ENCODE data around the gene AKAP8L. TPM values are rescaled to one million over a fixed set of nuclear protein-coding genes. Genes with fewer than 3 reads are reported as not detected.

Gene AKAP8L
- total and polyA plus RNA-seq, 10 of the 15 experiments (the other 5 are each of a cell fraction or from before 2014, with no cell fraction given) = 0.66 to 64.3 (median 40.0) TPM

GRCh38 chr19:15428956-15429824 lies 10.4 kb upstream of the AKAP8L start:
- no peak overlapping the region for H3K9ac ChIP-seq (ENCODE audit: control insufficient read depth, insufficient read depth, low read length)
- no peaks in the 10 kb centered on the region for H3K27me3 ChIP-seq (replicated peaks in 1 of 2; ENCODE audit: control insufficient read depth in 2 of 2, insufficient read depth in 2 of 2, low read length in 1 of 2)
- no peak overlapping the region for H2AFZ ChIP-seq (ENCODE audit: control insufficient read depth, low read depth, low read length)
- FAIRE-seq = no peak
- H3K79me2 ChIP-seq (ENCODE audit: control insufficient read depth, insufficient read depth, low read length) = peaks cover 32% of the 10 kb centered on the region
- no peak overlapping the region for H3K4me2 ChIP-seq (ENCODE audit: control insufficient read depth, insufficient read depth)
- no peak overlapping the region for H3K4me3 ChIP-seq
- POLR2A ChIA-PET = interaction anchor here (0.5 to 0.6 kb wide), 2 partner anchors 42 to 104 kb away, joined by 3 to 10 read pairs; no protein-coding TSS in a partner anchor
- CTCF ChIA-PET = interaction anchor here (2.0 kb wide), 1 partner anchor 9 kb away, joined by 7 read pairs; no protein-coding TSS in a partner anchor
- peaks cover 9 to 33% of the 10 kb centered on the region in 2 experiments for H3K36me3 ChIP-seq (ENCODE audit: control insufficient read depth in 2 of 2, insufficient read depth in 2 of 2, low read length in 1 of 2)
- 83% methylated on average over 17 of the region's 22 CpGs for WGBS (ENCODE audit: insufficient coverage, insufficient replicate concordance, low lambda C conversion rate, missing lambda C conversion rate)
- H3K9me3 ChIP-seq (replicated peaks; ENCODE audit: control insufficient read depth, insufficient read depth, low read length) = no peaks in the 10 kb centered on the region; the same call in 2 of the 3 replicates
- SMC1A ChIA-PET (ENCODE audit: uncharacterized antibody, unreplicated experiment) = interaction anchor here (1.0 to 1.6 kb wide), 2 partner anchors 10 kb away, joined by 4 read pairs; partner anchors contain the start of gene AKAP8L
- RAD21 ChIA-PET (ENCODE audit: unreplicated experiment) = interaction anchor here (1.3 kb wide), 1 partner anchor 10 kb away, joined by 3 read pairs; no protein-coding TSS in a partner anchor
- H3K4me1 ChIP-seq (ENCODE audit: control insufficient read depth, insufficient read depth, low read length) = peaks cover 10% of the 10 kb centered on the region
- intact Hi-C loops (cut with micrococcal nuclease; ENCODE audit: unreplicated experiment) (no loop called here), in situ Hi-C loops (cut with MboI) (loop anchor here (5.0 kb wide), 1 partner anchor 128 kb away; no protein-coding TSS in a partner anchor)
- no TSS peak for BruUV-seq (replicated peaks)
- H4K20me1 ChIP-seq (ENCODE audit: control insufficient read depth, insufficient read depth) = no peaks in the 10 kb centered on the region
- no peak for DNase-seq (ENCODE audit: low read depth, low spot score)
- no peak for ATAC-seq
- no peak overlapping the region for H3K27ac ChIP-seq (ENCODE audit: control insufficient read depth, insufficient read depth)
- no peak for TF ChIP-seq ZNF592 (IDR thresholded peaks at IDR 0.05)
- TF ChIP-seq MAX (IDR thresholded peaks at IDR 0.05; ENCODE audit: low read depth, low read length) = no peak
- TF ChIP-seq KLF5 (IDR thresholded peaks at IDR 0.05; ENCODE audit: partially characterized antibody) = no peak
- no peak for TF ChIP-seq RB1 (IDR thresholded peaks at IDR 0.05; ENCODE audit: borderline replicate concordance)
- TF ChIP-seq NBN (IDR thresholded peaks at IDR 0.05) = no peak
- no peak for TF ChIP-seq CBX3 (IDR thresholded peaks at IDR 0.05; ENCODE audit: borderline replicate concordance, low read depth)
- TF ChIP-seq ZNF207 (IDR thresholded peaks at IDR 0.05; ENCODE audit: borderline replicate concordance) = no peak
- TF ChIP-seq BRCA1 (IDR thresholded peaks at IDR 0.05; ENCODE audit: low read depth, low read length) = no peak
- no peak for TF ChIP-seq ATF2 (IDR thresholded peaks at IDR 0.05; ENCODE audit: low read length)
- no peak for TF ChIP-seq FOXK2 (IDR thresholded peaks at IDR 0.05)
- TF ChIP-seq ZBTB33 (IDR thresholded peaks at IDR 0.05) = no peak
- TF ChIP-seq ZSCAN29 (IDR thresholded peaks at IDR 0.05) = no peak
- no peak for TF ChIP-seq RELA (IDR thresholded peaks at IDR 0.05; ENCODE audit: borderline replicate concordance, partially characterized antibody)
- no peak for TF ChIP-seq EED (IDR thresholded peaks at IDR 0.05; ENCODE audit: low read depth)
- TF ChIP-seq YBX1 (IDR thresholded peaks at IDR 0.05) = no peak
- no peak for TF ChIP-seq POLR2AphosphoS5 (IDR thresholded peaks at IDR 0.05; ENCODE audit: low read length)
- no peak for TF ChIP-seq SPI1 (IDR thresholded peaks at IDR 0.05; ENCODE audit: borderline replicate concordance, insufficient read depth, low read depth, low read length)
